ENCODE measurements around the gene DYSF. TPM values are rescaled to one million over a fixed set of nuclear protein-coding genes. Genes with fewer than 3 reads are reported as not detected.

DYSF gene
- total RNA-seq, 1 experiment from 2014 or later, result 0.31 TPM

GRCh38 chr2:71611247-71611646 lies 157.9 kb downstream of the DYSF start:
- DNase-seq (ENCODE audit: low read depth, low spot score), result no peak
- Histone ChIP-seq H3K4me3 (ENCODE audit: low read depth in 2 of 2, low read length in 2 of 2) (no peak overlapping the region), H3K9me3 (ENCODE audit: control insufficient read depth, insufficient read depth, low read depth, low read length) (no peaks in the 10 kb centered on the region), H3K27ac (ENCODE audit: low read length) (no peak overlapping the region), H3K4me1 (ENCODE audit: control insufficient read depth, insufficient read depth, low read length) (no peaks in the 10 kb centered on the region), H3K36me3 (ENCODE audit: control insufficient read depth, insufficient read depth, low read length) (no peaks in the 10 kb centered on the region), H3K27me3 (ENCODE audit: control insufficient read depth, insufficient read depth, low read length) (peaks cover 2% of the 10 kb centered on the region; the same call in 1 of the 2 replicates)
- ChIA-PET POLR2A (no interaction called here), CTCF (no interaction called here)
- no peak for TF ChIP-seq TCF7L2 (IDR thresholded peaks at IDR 0.05; ENCODE audit: low read depth, low read length)
- intact Hi-C loops (cut with micrococcal nuclease; ENCODE audit: unreplicated experiment), result no loop called here
- in situ Hi-C loops (cut with HindIII; ENCODE audit: low pct_unique_long_range_greater_than_20kb, low sequenced_read_pairs), result no loop called here
- ATAC-seq, result no peak
- no TSS peak for BruUV-seq (replicated peaks)

DNA sequence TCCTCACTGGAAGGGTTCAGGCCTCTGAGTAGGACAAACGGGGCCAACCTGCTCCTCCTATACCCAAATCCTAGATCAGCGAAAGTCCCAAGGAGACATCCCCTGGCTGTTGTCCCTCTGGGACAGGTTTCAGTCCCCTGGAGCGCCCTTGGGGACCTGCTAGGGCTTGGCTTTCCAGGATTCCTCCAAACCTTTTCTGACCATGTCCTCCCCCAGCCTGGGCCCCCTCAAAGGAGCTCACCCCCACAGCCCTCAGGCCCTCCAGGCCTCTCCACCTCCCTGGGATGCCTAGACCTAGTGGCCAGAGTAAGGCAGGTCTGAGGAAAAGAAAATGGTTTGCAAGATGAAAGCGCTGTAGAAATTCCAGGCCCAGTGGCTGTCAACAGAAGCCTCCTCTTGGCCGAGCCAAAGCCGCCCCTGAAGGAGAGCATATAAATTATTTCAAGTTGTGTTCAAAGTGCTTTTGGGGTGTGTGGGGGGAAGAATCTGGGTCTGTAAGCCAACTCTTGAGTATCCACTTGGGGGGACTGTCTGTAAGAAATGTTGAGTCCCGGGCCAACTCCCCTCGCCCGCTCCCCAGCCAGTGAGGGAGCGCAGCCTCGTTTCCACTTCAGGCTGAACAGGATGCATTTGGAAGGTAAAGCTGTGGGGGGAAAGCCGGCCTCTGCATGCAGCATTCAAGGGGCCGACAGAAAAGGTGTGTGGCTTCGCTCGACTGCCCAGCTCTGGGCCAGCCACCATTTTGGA lies 158.6 kb downstream of the DYSF start:
- Histone ChIP-seq H3K4me3 (ENCODE audit: low read depth in 2 of 2, low read length in 2 of 2) (no peak overlapping the region), H3K9me3 (ENCODE audit: control insufficient read depth, insufficient read depth, low read depth, low read length) (no peaks in the 10 kb centered on the region), H3K4me1 (ENCODE audit: control insufficient read depth, insufficient read depth, low read length) (no peaks in the 10 kb centered on the region), H3K36me3 (ENCODE audit: control insufficient read depth, insufficient read depth, low read length) (no peaks in the 10 kb centered on the region), H3K27me3 (ENCODE audit: control insufficient read depth, insufficient read depth, low read length) (no peaks in the 10 kb centered on the region; the same call in 1 of the 2 replicates), H3K27ac (ENCODE audit: low read length) (no peak overlapping the region)
- TF ChIP-seq POLR2AphosphoS5 (IDR thresholded peaks at IDR 0.05; ENCODE audit: low read depth, low read length), result no peak
- ChIA-PET CTCF (no interaction called here), POLR2A (no interaction called here)
- no peak for ATAC-seq
- in situ Hi-C loops (cut with HindIII; ENCODE audit: low pct_unique_long_range_greater_than_20kb, low sequenced_read_pairs) (no loop called here), intact Hi-C loops (cut with micrococcal nuclease; ENCODE audit: unreplicated experiment) (no loop called here)
- no TSS peak for BruUV-seq (replicated peaks)
- no peak for DNase-seq (ENCODE audit: low read depth, low spot score)

DNA sequence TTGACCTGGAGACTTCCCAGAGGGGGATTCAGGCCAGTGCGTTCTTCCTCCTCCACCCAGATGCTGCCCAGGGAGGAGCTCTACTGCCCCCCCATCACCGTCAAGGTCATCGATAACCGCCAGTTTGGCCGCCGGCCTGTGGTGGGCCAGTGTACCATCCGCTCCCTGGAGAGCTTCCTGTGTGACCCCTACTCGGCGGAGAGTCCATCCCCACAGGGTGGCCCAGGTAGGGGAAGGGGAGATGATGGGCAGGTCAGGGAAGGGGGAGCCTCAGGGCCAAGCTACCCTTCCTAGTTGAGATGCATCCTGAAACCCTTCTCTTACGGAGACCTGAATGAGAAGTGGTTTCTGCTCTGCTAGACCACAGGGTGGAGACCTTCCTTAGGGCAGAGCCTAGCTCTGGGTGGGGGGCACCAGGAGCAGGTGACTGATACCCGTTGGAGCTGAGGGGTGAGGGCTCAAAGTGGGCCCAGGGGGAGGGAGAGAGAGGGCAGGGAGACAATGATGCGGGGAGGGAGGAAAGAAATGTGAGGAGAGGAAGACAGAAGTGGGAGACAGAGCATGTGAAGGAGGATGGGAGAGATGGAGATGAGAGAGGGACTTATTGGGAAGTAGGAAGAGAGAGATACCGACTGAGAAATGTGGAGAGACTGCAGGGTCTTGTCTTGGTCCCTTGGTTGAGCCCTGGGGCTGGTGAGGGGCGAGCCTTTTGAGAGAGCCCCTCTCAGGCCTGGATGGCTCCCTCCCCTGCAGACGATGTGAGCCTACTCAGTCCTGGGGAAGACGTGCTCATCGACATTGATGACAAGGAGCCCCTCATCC lies 159.4 kb downstream of the DYSF start:
- in situ Hi-C loops (cut with HindIII; ENCODE audit: low pct_unique_long_range_greater_than_20kb, low sequenced_read_pairs), result no loop called here
- no peak overlapping the region for H3K4me3 ChIP-seq (ENCODE audit: low read depth in 2 of 2, low read length in 2 of 2)
- no peaks in the 10 kb centered on the region for H3K27me3 ChIP-seq (ENCODE audit: control insufficient read depth, insufficient read depth, low read length)
- ATAC-seq (no peak), DNase-seq (ENCODE audit: low read depth, low spot score) (no peak)
- H3K36me3 ChIP-seq (ENCODE audit: control insufficient read depth, insufficient read depth, low read length), result no peaks in the 10 kb centered on the region
- no peak overlapping the region for H3K27ac ChIP-seq (ENCODE audit: low read length)
- TF ChIP-seq REST (IDR thresholded peaks at IDR 0.05; ENCODE audit: insufficient read depth in 1 of 2, low read depth in 2 of 2, low read length in 1 of 2), result no peak
- no peak for TF ChIP-seq TCF7L2 (IDR thresholded peaks at IDR 0.05; ENCODE audit: low read depth, low read length)
- no peak for TF ChIP-seq SIN3A (IDR thresholded peaks at IDR 0.05; ENCODE audit: borderline replicate concordance, insufficient read depth, low read depth, low read length)
- TF ChIP-seq, protein P1, sequence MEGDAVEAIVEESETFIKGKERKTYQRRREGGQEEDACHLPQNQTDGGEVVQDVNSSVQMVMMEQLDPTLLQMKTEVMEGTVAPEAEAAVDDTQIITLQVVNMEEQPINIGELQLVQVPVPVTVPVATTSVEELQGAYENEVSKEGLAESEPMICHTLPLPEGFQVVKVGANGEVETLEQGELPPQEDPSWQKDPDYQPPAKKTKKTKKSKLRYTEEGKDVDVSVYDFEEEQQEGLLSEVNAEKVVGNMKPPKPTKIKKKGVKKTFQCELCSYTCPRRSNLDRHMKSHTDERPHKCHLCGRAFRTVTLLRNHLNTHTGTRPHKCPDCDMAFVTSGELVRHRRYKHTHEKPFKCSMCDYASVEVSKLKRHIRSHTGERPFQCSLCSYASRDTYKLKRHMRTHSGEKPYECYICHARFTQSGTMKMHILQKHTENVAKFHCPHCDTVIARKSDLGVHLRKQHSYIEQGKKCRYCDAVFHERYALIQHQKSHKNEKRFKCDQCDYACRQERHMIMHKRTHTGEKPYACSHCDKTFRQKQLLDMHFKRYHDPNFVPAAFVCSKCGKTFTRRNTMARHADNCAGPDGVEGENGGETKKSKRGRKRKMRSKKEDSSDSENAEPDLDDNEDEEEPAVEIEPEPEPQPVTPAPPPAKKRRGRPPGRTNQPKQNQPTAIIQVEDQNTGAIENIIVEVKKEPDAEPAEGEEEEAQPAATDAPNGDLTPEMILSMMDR (IDR thresholded peaks at IDR 0.05), result no peak
- no peak for TF ChIP-seq POLR2AphosphoS5 (IDR thresholded peaks at IDR 0.05; ENCODE audit: low read depth, low read length)
- ChIA-PET POLR2A (no interaction called here), CTCF (interaction anchor here (0.7 kb wide), 1 partner anchor 338 kb away, joined by 3 read pairs; no protein-coding TSS in a partner anchor)
- BruUV-seq (replicated peaks), result no TSS peak
- H3K9me3 ChIP-seq (ENCODE audit: control insufficient read depth, insufficient read depth, low read depth, low read length), result no peaks in the 10 kb centered on the region
- intact Hi-C loops (cut with micrococcal nuclease; ENCODE audit: unreplicated experiment), result no loop called here
- H3K4me1 ChIP-seq (ENCODE audit: control insufficient read depth, insufficient read depth, low read length), result no peaks in the 10 kb centered on the region
